Naive thymus-derived CD8-positive, alpha-beta T cell (primary cell): ENCODE measurements around the gene RRP1. TPM values are rescaled to one million over a fixed set of nuclear protein-coding genes. Genes with fewer than 3 reads are reported as not detected.
A peak's percentile ranks its signal among the peaks of the same experiment; 100 is the strongest.

ENCODE experiments used
- ATAC-seq, 2 donors: fragments of 150-1000 bp; cut with Tn5 transposase in 1 of 2; sonication (Bioruptor Pico), chemical (Tn5 transposase) in 1 of 2; 1 replicate in 1 of 2; 2 replicates in 1 of 2; pipeline ENCODE4 v1.10.0; 2021; ENCODE audit warnings: mild to moderate bottlenecking in 2 of 2, moderate library complexity in 2 of 2
- POLR2A ChIA-PET: fragments of 350-600 bp; sonication (Branson Sonifier 250); formaldehyde crosslinking; loops from one replicate; lab custom pipeline; 2021; ENCODE audit warnings: antibody characterized with exemption; lab: Charles Lee
- DNase-seq, 10 donors: peaks; one replicate each; pipeline versions ENCODE4 v3.0.0 to v3.0.0-alpha.2; 2020 to 2022
- H3K27ac Mint-ChIP-seq, 10 donors: one replicate each; pipeline ENCODE4 v1.8.0; 2020 to 2022; ENCODE audit warnings: mild to moderate bottlenecking in 10 of 10, mixed read lengths in 10 of 10, moderate library complexity in 4 of 10, inconsistent platforms in 1 of 10
- H3K27me3 Mint-ChIP-seq, 5 donors: one replicate each; pipeline ENCODE4 v1.8.0; 2021 to 2022; ENCODE audit warnings: mixed read lengths in 5 of 5
- H3K36me3 Mint-ChIP-seq, 3 donors: one replicate each; pipeline ENCODE4 v1.8.0; 2020 to 2022; ENCODE audit warnings: mixed read lengths in 3 of 3, mild to moderate bottlenecking in 2 of 3, inconsistent platforms in 1 of 3
- H3K4me1 Mint-ChIP-seq, 4 donors: one replicate each; pipeline ENCODE4 v1.8.0; 2021 to 2022; ENCODE audit warnings: mixed read lengths in 4 of 4
- H3K4me3 Mint-ChIP-seq, 10 donors: one replicate each; pipeline ENCODE4 v1.8.0; 2020 to 2022; ENCODE audit warnings: mild to moderate bottlenecking in 10 of 10, mixed read lengths in 10 of 10, moderate library complexity in 6 of 10, inconsistent platforms in 1 of 10
- H3K9me3 Mint-ChIP-seq, 9 donors: one replicate each; pipeline ENCODE4 v1.8.0; 2020 to 2022; ENCODE audit warnings: mixed read lengths in 9 of 9, mild to moderate bottlenecking in 3 of 9, inconsistent platforms in 1 of 9, moderate library complexity in 1 of 9
- polyA plus RNA-seq, 3 donors: library from polyadenylated mRNA; unstranded; fragments of 300-500 nt; fragmentation: Illumina TruSeq; gene quantifications; one replicate each; pipeline ENCODE4 v1.2.3, GENCODE V29; 2021
- total RNA-seq, 8 experiments: library from RNA in 2 of 8; stranded (reverse) in 2 of 8; gene quantifications; one replicate each; pipeline ENCODE4 v1.2.3 and lab custom pipeline; 2021 to 2026

Gene RRP1
- total and polyA plus RNA-seq, 5 experiments from 2014 or later: 12.3 to 28.3 (median 23.5) TPM

DNA sequence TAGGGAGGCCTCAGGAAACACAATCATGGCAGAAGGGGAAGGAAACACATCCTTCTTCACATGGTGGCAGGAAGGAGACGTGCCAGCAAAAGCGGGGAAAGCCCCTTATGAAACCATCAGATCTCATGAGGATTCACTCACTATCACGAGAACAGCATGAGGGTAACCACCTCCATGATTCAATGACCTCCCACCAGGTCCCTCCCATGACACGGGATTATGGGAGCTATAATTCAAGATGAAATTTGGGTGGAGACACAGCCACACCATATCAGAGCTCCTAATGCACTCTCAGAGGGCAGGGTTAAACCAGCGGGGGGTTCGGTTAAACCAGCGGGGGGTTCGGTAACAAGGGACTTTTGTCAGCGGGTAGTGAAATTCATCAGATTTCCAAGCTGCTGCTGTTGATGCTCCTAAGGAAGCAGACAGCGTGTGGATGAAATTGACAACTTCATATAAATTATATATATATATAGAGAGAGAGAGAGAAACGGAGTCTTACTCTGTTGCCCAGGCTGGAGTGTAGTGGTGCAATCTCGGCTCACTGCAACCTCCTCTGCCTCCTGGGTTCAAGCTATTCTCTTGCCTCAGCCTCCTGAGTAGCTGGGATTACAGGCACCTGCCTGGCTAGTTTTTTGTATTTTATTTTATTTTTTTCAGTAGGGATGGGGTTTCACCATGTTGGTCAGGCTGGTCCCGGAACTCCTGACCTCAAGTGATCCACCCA, 17.5 kb upstream of the RRP1 start:
- Mint-ChIP-seq H3K9me3 (no peaks in the 10 kb centered on the region), H3K4me1 (peaks cover 17 to 24% (median 23%) of the 10 kb centered on the region in 4 donors), H3K27me3 (no peaks in the 10 kb centered on the region), H3K4me3 (no peak overlapping the region), H3K36me3 (peaks cover 0 to 25% (median 6%) of the 10 kb centered on the region in 3 donors), H3K27ac (no peak overlapping the region)
- POLR2A ChIA-PET: no interaction called here
- ATAC-seq: no peak
- DNase-seq: no peak

DNA sequence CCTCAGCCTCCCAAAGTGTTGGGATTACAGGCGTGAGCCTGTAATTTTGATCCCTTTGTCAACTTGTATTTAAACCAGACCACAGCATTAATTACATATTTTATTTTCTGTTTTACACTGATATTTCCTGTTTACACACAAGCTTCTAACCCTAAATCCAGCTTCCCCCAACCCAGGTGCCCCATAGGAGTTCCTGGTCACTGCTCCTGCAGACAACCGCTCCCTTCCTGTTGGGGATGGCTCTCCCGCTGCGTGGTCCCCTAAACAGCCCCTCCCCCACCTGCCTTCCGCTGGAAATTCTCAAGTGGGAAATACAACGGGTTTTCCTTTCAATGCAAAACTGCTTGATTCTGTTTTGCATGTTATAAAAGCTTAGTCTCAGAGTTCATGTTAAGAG, 17.0 kb upstream of the RRP1 start:
- ATAC-seq (no peak), DNase-seq (no peak)
- peaks cover 17 to 25% (median 24%) of the 10 kb centered on the region in 4 donors for H3K4me1 Mint-ChIP-seq
- H3K9me3 Mint-ChIP-seq: no peaks in the 10 kb centered on the region
- peaks cover 0 to 25% (median 6%) of the 10 kb centered on the region in 3 donors for H3K36me3 Mint-ChIP-seq
- no peak overlapping the region for H3K27ac Mint-ChIP-seq
- POLR2A ChIA-PET: no interaction called here
- no peak overlapping the region for H3K4me3 Mint-ChIP-seq
- no peaks in the 10 kb centered on the region for H3K27me3 Mint-ChIP-seq

DNA sequence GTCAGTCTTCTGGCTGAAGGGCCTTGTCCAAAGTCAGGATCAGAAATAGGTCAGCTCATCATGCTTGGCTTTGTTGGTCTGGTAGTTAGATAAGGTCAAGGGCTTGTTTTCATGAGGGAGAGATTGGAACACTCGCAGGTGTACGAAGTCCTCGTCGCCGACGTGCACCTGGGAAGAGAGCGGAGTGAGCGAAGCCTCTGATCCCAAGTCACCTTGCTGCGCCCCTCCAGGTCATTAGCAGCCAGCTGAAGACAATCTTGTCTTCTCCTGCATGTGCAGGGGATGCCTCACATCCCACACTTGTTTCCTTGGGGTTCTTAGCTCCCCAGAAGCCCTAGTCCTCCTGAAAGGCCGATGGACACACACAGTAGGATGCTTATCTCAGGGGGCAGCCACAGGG, 15.2 kb upstream of the RRP1 start:
- DNase-seq (no peak), ATAC-seq (no peak)
- Mint-ChIP-seq H3K36me3 (peaks cover 0 to 25% (median 6%) of the 10 kb centered on the region in 3 donors), H3K9me3 (no peaks in the 10 kb centered on the region), H3K27me3 (no peaks in the 10 kb centered on the region), H3K4me3 (peak overlapping the region in 9 of 10 donors; percentile 24 to 95 (median 74)), H3K4me1 (peaks cover 29 to 42% (median 37%) of the 10 kb centered on the region in 4 donors), H3K27ac (peak overlapping the region in 4 of 10 donors; percentile 12 to 46 (median 24))
- POLR2A ChIA-PET: no interaction called here

DNA sequence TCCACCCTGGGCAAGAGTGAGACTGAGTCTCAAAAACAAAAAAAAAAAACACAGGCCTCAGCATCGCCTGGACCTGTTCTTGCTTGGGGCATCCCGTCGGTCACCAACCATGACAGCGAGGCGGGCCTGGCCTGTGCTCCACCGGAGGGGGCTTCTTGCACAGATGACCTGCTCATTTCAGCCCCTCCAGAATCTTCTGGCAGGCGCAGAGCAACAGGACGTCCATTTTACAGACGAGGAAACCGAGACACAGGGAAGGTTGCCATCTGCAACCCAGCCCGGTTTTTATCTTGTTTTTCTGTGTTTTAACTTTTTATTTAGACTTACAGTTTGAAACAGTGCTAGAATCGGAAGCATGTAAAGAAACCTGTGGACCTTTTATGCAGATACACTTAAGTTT, 14.2 kb upstream of the RRP1 start:
- peak overlapping the region; percentile 89 to 95 (median 91) for H3K4me3 Mint-ChIP-seq
- DNase-seq (no peak), ATAC-seq (no peak)
- H3K27ac Mint-ChIP-seq: peak overlapping the region; percentile 17 to 93 (median 86)
- H3K27me3 Mint-ChIP-seq: no peaks in the 10 kb centered on the region
- peaks cover 0 to 25% (median 6%) of the 10 kb centered on the region in 3 donors for H3K36me3 Mint-ChIP-seq
- POLR2A ChIA-PET: interaction anchor here (0.6 kb wide), 1 partner anchor 102 kb away, joined by 6 read pairs; no protein-coding TSS in a partner anchor
- H3K9me3 Mint-ChIP-seq: no peaks in the 10 kb centered on the region
- H3K4me1 Mint-ChIP-seq: peaks cover 30 to 45% (median 41%) of the 10 kb centered on the region in 4 donors

DNA sequence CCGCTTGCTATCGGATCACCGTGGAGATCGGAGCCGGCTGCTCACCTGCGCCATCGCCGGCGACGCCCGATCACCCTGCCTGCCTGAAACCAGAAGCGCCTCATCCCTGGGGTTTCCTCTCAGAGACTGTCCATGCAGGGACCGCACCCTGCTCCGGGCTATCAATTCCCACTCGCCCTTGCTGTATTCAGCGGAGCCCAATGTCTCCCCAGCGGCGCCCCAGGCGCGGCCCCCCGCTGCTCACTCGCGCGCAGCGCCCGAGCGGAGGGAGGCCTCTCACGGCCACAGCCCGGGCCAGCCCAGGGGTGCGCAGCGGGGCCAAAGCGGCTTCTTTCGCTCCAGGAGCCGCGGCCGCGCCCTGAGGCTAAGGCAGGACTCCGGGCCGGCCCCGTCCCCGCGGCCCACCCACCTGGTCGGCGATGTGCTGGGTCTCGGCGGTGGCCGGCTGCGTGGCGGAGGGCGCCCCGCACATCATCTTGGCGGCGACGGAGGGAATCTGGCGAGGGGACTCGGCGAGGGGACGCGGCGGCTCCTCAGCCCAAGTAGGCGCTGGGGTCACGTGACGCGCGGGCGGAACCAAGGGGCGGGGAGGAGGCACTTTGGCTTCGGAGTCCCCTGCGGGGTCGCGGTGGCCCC, 13.5 kb upstream of the RRP1 start, which contains the start of gene CSTB:
CSTB (minus strand) TSS at position 514 of the 636 bp plus-strand sequence; CDS start at position 475, 39 bp downstream.
- POLR2A ChIA-PET: no interaction called here
- peaks cover 0 to 25% (median 6%) of the 10 kb centered on the region in 3 donors for H3K36me3 Mint-ChIP-seq
- peaks cover 30 to 45% (median 41%) of the 10 kb centered on the region in 4 donors for H3K4me1 Mint-ChIP-seq
- ATAC-seq (peak; percentile 82 to 83), DNase-seq (peak; percentile 72 to 93 (median 79))
- H3K27me3 Mint-ChIP-seq: no peaks in the 10 kb centered on the region
- H3K9me3 Mint-ChIP-seq: no peaks in the 10 kb centered on the region
- peak within 1 kb of the TSS; percentile 89 to 95 (median 91) for H3K4me3 Mint-ChIP-seq
- H3K27ac Mint-ChIP-seq: peak within 1 kb of the TSS; percentile 40 to 93 (median 88)

DNA sequence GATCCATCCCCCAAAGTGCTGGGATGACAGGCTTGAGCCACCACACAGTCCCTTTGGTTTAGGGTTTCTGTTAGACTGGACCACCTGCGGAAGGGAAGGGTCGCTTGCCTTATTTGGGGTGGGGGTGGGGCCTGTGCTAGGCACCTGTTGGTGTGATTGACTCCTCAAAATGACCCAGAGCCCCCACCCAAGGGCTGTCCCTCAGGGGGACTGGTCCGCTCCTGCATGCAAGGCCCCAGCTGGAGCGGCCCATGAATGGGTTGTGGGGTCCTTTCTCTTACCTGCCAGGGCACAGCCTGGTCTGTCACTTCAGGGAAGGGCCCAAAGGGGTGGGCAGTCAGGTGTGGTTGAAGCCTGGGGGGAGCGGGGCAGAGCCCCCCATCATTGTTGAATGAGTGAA, 11.4 kb upstream of the RRP1 start:
- peak overlapping the region in 6 of 10 donors; percentile 9 to 88 (median 79) for H3K27ac Mint-ChIP-seq
- no peaks in the 10 kb centered on the region for H3K9me3 Mint-ChIP-seq
- H3K36me3 Mint-ChIP-seq: peaks cover 0 to 15% (median 6%) of the 10 kb centered on the region in 3 donors
- no peak for DNase-seq
- H3K27me3 Mint-ChIP-seq: no peaks in the 10 kb centered on the region
- H3K4me1 Mint-ChIP-seq: peaks cover 23 to 40% (median 38%) of the 10 kb centered on the region in 4 donors
- POLR2A ChIA-PET: interaction anchor here (0.6 to 1.6 kb wide), 3 partner anchors 11 to 1543 kb away, joined by 3 to 8 read pairs (median 5); partner anchors contain the start of gene RRP1
- peak overlapping the region in 7 of 10 donors; percentile 64 to 89 (median 84) for H3K4me3 Mint-ChIP-seq
- no peak for ATAC-seq

DNA sequence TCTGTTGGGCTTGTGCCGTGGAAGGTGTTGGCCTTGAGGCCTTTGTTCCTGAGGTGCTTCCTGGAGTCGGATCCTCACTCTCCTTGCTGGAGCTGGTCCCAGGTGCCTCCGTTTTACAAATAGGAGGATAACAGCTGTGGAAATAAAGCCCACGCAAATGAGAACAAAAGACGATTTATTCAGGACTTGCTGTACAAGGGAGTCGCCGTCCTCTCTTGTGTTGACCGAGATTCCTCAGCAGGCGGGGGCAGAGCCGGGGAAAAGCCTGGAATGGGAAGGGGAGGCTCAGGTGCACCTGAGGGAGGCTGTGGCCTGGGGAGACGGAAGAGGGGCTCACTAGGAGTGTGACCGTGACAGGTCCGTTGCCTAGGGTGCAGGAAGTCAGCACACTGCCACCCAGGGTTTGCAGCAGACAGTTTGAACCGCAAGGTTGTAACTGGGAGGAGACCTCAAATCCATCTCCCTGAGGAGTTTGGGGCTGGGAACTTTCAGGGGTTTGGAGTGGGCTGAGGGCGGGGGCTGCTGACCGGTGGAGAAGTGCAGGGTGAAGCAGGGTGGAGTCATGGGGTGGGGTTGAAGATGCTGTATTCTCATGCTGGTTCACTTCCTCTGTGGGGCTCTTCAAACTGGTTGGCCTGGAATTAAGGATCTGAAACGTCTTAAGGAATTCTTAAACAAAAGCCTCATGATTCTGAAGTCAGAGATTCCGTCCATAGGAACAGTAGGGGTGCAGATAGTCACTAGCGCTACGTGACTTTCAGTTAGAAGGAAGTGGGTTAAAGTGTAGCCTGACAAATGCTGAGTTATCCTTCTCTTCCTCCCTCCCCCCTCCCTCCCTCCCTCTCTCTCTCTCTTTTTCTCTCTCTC, 10.7 kb upstream of the RRP1 start:
- POLR2A ChIA-PET: interaction anchor here (1.6 kb wide), 1 partner anchor 10 kb away, joined by 8 read pairs; no protein-coding TSS in a partner anchor
- peak overlapping the region; percentile 44 to 88 (median 79) for H3K27ac Mint-ChIP-seq
- ATAC-seq: no peak

DNA sequence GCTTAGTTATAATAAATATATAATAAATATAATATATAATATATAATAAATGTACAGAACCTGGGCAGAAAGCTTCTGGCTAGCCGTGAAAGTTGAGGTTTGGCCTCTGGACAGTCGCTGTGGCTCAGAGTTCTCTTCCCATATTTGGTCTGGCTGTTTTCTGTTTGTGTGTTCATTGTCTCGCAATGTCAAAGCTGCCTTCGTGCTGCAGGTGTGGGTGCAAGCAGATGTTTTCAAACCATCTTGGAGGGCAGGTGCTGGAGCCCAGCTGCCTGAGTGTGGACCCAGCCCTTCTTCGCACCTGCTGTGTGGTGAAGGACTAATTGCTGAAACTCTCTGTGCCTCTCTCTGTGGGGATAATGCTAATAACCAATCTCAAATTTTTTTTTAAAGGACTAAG, 9.7 kb upstream of the RRP1 start:
- H3K9me3 Mint-ChIP-seq: no peaks in the 10 kb centered on the region
- H3K36me3 Mint-ChIP-seq: peaks cover 0 to 2% (median 0%) of the 10 kb centered on the region in 3 donors
- peak overlapping the region in 2 of 10 donors; percentile 41 to 49 for H3K4me3 Mint-ChIP-seq
- POLR2A ChIA-PET: interaction anchor here (0.6 to 1.0 kb wide), 2 partner anchors 10 to 235 kb away, joined by 4 read pairs; partner anchors contain the start of gene RRP1
- H3K27me3 Mint-ChIP-seq: no peaks in the 10 kb centered on the region
- peak overlapping the region in 1 of 10 donors; percentile 76 for H3K27ac Mint-ChIP-seq
- DNase-seq: no peak
- no peak for ATAC-seq
- H3K4me1 Mint-ChIP-seq: peaks cover 17 to 41% (median 30%) of the 10 kb centered on the region in 4 donors

More for the DNA sequence above, 10.7 kb upstream of the RRP1 start:
- Mint-ChIP-seq H3K36me3 (peaks cover 0 to 7% (median 2%) of the 10 kb centered on the region in 3 donors), H3K4me1 (peaks cover 20 to 46% (median 38%) of the 10 kb centered on the region in 4 donors), H3K27me3 (no peaks in the 10 kb centered on the region), H3K4me3 (peak overlapping the region; percentile 46 to 89 (median 70)), H3K9me3 (no peaks in the 10 kb centered on the region)
- no peak for DNase-seq

DNA sequence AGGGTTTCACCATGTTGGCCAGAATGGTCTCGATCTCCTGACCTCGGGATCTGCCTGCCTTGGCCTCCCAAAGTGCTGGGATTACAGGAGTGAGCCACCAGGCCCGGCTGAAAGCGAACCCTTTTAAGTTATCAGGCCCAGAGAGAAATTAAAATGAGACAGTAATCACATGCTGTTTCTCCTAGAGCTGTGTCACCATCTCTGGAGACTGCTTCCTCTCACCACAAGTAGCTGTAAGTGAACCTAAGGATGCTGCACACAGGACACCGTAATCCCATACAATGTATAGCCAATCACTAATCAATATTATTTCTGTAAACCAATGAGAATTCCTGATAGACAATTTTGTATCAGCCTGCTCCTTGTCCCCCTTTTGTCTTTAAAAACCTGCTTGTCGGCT, 7.5 kb upstream of the RRP1 start:
- Mint-ChIP-seq H3K4me3 (no peak overlapping the region), H3K4me1 (peaks cover 12 to 28% (median 19%) of the 10 kb centered on the region in 4 donors), H3K27me3 (no peaks in the 10 kb centered on the region), H3K27ac (peak overlapping the region in 1 of 10 donors; percentile 44), H3K9me3 (no peaks in the 10 kb centered on the region), H3K36me3 (no peaks in the 10 kb centered on the region)
- POLR2A ChIA-PET: interaction anchor here (0.6 kb wide), 1 partner anchor 21 kb away, joined by 3 read pairs; no protein-coding TSS in a partner anchor
- no peak for ATAC-seq
- no peak for DNase-seq

DNA sequence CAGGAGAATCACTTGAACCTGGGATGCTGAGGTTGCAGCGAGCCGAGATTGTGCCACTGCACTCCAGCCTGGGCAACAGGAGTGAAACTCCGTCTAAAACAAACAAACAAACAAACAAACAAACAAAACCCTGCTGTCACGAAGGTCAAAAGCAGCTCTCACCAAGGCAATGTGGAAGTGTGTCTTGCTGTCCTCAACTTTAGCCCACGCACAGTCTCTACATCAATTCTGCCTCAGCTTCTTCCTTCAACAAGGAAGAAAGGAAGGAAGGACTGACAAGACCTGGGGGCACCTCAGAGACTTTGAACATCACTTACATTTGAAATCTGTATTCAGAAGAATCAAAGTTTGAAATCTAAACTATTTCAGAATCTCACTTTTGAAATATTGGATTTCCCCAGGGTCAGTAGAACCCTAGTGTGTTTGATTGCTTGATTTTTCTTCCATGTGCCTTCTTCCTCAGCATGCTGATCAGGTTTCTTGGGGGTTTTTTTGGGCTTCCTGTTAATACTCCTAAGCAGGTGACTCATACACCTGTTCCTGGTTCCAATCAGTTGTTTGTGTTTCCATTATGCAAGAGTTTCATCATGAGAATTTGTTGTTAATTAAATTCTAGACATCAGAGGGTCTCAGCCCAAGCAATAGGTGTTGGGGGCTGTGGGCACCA, 6.8 kb upstream of the RRP1 start:
- Mint-ChIP-seq H3K36me3 (no peaks in the 10 kb centered on the region), H3K9me3 (no peaks in the 10 kb centered on the region), H3K27me3 (no peaks in the 10 kb centered on the region), H3K27ac (peak overlapping the region in 2 of 10 donors; percentile 46 to 74), H3K4me3 (peak overlapping the region in 1 of 10 donors; percentile 34), H3K4me1 (peaks cover 11 to 24% (median 18%) of the 10 kb centered on the region in 4 donors)
- ATAC-seq (no peak), DNase-seq (no peak)
- POLR2A ChIA-PET: interaction anchor here (1.0 kb wide), 1 partner anchor 139 kb away, joined by 4 read pairs; no protein-coding TSS in a partner anchor

DNA sequence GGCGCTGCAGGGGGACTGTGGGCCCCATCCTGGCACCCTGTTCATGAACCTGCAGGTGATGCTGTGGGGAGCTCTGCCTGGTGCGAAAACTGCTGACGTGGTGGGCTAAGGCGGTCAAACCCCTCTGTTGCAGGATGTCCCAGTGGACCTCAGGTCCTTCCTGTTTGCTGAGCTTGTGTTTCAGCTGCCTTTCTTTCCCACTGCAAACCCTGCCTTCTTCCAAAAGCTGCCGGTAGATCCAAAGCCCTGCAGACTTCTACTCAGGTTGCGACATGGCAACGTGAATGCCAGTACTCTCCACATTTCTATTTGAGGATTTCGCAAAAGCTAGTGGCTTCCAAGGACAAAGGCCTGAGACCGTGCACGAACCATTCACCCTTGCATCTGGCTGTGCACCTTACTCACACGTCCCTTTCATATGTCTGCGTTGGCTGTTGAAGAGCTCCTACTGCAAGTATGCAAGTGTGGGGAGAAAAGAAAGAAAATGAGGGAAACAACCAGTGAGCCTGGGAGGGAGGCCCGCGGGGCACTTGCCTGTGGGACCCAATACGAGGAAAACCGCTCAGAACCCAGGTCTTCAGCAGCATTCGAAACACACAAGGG, 6.2 kb upstream of the RRP1 start:
- H3K36me3 Mint-ChIP-seq: no peaks in the 10 kb centered on the region
- POLR2A ChIA-PET: interaction anchor here (1.0 kb wide), 1 partner anchor 138 kb away, joined by 4 read pairs; no protein-coding TSS in a partner anchor
- H3K27me3 Mint-ChIP-seq: no peaks in the 10 kb centered on the region
- H3K4me3 Mint-ChIP-seq: no peak overlapping the region
- H3K27ac Mint-ChIP-seq: peak overlapping the region in 1 of 10 donors; percentile 46
- ATAC-seq (no peak), DNase-seq (no peak)
- peaks cover 10 to 19% (median 16%) of the 10 kb centered on the region in 4 donors for H3K4me1 Mint-ChIP-seq
- H3K9me3 Mint-ChIP-seq: no peaks in the 10 kb centered on the region
